AG09319 (cell line): ENCODE data around the gene RNF8.

Experiments used
- DNase-seq: peaks from one replicate; pipeline ENCODE4 v3.0.0-alpha.2; 2010; ENCODE audit warnings: low read depth; ENCODE audit errors: extremely low read depth
- TF ChIP-seq, protein P1 (sequence below): IDR thresholded peaks from 2 replicates; pipeline ENCODE4 v1.5.1; 2011; ENCODE audit warnings: low read depth, mild to moderate bottlenecking, inconsistent platforms, low read length, moderate library complexity

Gene RNF8

GRCh38 chr6:37317312-37318038, 36.3 kb upstream of the RNF8 start:
- no peak for DNase-seq
- TF ChIP-seq, protein P1, sequence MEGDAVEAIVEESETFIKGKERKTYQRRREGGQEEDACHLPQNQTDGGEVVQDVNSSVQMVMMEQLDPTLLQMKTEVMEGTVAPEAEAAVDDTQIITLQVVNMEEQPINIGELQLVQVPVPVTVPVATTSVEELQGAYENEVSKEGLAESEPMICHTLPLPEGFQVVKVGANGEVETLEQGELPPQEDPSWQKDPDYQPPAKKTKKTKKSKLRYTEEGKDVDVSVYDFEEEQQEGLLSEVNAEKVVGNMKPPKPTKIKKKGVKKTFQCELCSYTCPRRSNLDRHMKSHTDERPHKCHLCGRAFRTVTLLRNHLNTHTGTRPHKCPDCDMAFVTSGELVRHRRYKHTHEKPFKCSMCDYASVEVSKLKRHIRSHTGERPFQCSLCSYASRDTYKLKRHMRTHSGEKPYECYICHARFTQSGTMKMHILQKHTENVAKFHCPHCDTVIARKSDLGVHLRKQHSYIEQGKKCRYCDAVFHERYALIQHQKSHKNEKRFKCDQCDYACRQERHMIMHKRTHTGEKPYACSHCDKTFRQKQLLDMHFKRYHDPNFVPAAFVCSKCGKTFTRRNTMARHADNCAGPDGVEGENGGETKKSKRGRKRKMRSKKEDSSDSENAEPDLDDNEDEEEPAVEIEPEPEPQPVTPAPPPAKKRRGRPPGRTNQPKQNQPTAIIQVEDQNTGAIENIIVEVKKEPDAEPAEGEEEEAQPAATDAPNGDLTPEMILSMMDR = no peak

- TF ChIP-seq, protein P1 = no peak
- no peak for DNase-seq
These were observed 34.6 kb upstream of the RNF8 start for GRCh38 chr6:37319156-37319555.

DNA sequence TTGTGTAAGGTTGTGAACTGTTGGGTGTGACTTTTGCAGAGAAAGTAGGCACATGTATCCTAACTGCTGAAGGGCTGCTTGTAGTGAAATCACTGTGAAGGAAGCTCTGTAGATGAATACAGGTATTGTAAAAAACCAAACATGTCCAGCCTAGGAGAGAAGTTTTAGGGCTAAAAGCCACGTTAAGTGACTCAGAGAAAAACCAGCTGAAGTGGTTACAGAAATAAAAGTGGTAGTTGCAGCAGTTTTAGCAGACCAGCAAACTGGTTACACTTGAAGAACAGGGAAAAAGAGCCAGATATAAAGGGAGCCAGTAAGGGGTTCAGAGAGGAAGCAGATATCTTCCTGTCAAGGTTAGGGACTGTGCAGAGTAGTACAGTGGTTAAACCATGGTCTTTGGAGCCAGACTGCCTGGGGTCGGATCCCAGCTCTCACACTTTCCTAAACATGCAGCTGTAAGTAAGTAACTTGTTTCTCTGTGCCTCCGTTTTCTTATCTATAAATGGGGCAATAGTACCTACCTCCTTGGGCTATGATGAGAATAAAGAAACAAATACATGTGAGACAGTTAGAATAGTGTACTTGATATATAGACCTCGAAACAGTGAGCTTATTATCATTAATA, 33.8 kb upstream of the RNF8 start:
- DNase-seq = no peak
- TF ChIP-seq, protein P1 = no peak

- DNase-seq = no peak
These were observed 33.1 kb upstream of the RNF8 start for GRCh38 chr6:37320646-37321045.

DNA sequence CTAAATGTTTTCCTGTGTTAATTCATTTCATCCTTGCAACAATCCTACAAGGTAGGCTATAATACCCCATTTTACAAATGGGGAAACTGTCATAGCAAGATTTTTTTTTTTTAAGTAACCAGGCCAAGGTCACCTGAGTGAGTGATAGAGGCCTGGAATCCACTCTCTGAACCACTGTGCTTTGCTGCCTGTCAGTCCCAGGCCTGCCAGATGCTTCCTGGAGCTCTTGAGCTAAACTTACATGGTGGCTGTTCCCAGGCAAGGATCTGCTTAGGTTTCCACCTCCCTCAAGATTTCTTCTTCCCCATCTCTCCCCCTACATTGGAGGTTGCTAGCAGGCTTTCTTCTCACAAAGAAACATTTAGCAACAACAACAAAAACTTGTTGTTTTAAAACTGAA, 32.7 kb upstream of the RNF8 start:
- no peak for DNase-seq
- TF ChIP-seq, protein P1 = no peak

More at GRCh38 chr6:37320646-37321045, 33.1 kb upstream of the RNF8 start:
- TF ChIP-seq, protein P1 = no peak

GRCh38 chr6:37321516-37322415, 32.0 kb upstream of the RNF8 start:
- no peak for DNase-seq
- TF ChIP-seq, protein P1 = no peak
